ENCODE results near the gene B3GNT3.

DNA sequence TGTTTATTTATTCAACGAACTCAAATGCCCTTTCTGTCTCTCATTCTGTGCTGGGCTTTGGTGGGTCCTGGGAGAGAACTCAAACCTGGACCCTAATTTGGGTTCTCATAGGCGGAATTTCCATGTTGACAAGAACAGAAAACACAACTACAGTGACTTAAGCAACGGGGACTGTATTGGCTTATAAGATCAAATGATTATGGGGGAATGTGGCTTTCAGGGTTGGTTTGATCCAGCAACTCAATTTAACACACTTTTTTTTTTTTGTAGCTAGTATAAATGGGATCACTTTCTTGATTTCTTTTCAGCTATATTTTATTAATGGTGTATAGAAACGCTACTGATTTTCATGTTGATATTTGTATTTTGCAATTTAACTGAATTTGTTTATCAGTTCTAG lies 33.8 kb upstream of the B3GNT3 start:
- TF ChIP-seq BRCA1 (CRISPR knock-in tag; IDR thresholded peaks at IDR 0.05) (no peak), GZF1 (CRISPR knock-in tag; IDR thresholded peaks at IDR 0.05) (no peak), MIER3 (CRISPR knock-in tag; IDR thresholded peaks at IDR 0.05; ENCODE audit: borderline replicate concordance) (no peak), HNF1A (IDR thresholded peaks at IDR 0.05; ENCODE audit: low read depth) (no peak), HNF1A (CRISPR knock-in tag; IDR thresholded peaks at IDR 0.05; ENCODE audit: borderline replicate concordance) (no peak), MAFK (conservative IDR thresholded peaks at IDR 0.05 in 1 of 2, IDR thresholded peaks at IDR 0.05 in 1 of 2; ENCODE audit: low read length in 2 of 2) (no peak), TOE1 (CRISPR knock-in tag; IDR thresholded peaks at IDR 0.05) (no peak), SP1 (IDR thresholded peaks at IDR 0.05) (no peak), SP1 (CRISPR knock-in tag; IDR thresholded peaks at IDR 0.05) (no peak), CEBPG (CRISPR knock-in tag; IDR thresholded peaks at IDR 0.05) (no peak)
- TF ChIP-seq, protein P1, sequence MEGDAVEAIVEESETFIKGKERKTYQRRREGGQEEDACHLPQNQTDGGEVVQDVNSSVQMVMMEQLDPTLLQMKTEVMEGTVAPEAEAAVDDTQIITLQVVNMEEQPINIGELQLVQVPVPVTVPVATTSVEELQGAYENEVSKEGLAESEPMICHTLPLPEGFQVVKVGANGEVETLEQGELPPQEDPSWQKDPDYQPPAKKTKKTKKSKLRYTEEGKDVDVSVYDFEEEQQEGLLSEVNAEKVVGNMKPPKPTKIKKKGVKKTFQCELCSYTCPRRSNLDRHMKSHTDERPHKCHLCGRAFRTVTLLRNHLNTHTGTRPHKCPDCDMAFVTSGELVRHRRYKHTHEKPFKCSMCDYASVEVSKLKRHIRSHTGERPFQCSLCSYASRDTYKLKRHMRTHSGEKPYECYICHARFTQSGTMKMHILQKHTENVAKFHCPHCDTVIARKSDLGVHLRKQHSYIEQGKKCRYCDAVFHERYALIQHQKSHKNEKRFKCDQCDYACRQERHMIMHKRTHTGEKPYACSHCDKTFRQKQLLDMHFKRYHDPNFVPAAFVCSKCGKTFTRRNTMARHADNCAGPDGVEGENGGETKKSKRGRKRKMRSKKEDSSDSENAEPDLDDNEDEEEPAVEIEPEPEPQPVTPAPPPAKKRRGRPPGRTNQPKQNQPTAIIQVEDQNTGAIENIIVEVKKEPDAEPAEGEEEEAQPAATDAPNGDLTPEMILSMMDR (CRISPR knock-in tag; IDR thresholded peaks at IDR 0.05), result no peak

Measured in HepG2 (cell line).